Frontal cortex (tissue), 4 donors: ENCODE measurements around the gene PHLDA1. TPM values are rescaled to one million over a fixed set of nuclear protein-coding genes. Genes with fewer than 3 reads are reported as not detected.

ENCODE experiments used
- DNase-seq, 2 donors: peaks; one replicate each; pipeline ENCODE4 v3.0.0; 2012; ENCODE audit warnings: low spot score in 2 of 2
- FAIRE-seq: peaks from 2 replicates; lab custom pipeline; 2012; peaks lifted over from hg19 to GRCh38; lab: Jason Lieb, UNC
- total RNA-seq: library from RNA; depleted of rRNA; stranded (reverse); fragments of >200 nt; gene quantifications from one replicate; pipeline ENCODE4 v1.2.3, GENCODE V29; 2014
- donor health status: control.
- donor health status: control.
- donor health status: control.

PHLDA1 gene
- total RNA-seq, 1 donor from 2014 or later = 20.0 TPM

DNA sequence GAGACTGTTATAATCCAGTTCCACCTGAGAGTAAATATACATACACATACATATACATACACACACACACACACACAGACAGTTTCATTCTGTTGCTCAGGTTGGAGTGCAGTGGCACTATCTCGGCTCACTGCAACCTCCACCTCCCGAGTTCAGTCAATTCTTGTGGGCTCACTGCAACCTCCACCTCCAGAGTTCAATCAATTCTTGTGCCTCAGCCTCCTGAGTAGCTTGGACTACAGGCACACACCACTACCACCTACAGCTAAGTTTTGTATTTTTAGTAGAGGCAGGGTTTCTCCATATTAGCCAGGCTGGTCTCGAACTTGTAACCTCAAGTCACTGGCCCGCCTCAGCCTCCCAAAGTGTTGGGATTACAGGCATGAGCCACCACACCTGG lies 8.9 kb upstream of the PHLDA1 start:
- FAIRE-seq (no peak), DNase-seq (no peak)

GRCh38 chr12:76038176-76038575 lies 6.6 kb upstream of the PHLDA1 start:
- FAIRE-seq (no peak), DNase-seq (no peak)

DNA sequence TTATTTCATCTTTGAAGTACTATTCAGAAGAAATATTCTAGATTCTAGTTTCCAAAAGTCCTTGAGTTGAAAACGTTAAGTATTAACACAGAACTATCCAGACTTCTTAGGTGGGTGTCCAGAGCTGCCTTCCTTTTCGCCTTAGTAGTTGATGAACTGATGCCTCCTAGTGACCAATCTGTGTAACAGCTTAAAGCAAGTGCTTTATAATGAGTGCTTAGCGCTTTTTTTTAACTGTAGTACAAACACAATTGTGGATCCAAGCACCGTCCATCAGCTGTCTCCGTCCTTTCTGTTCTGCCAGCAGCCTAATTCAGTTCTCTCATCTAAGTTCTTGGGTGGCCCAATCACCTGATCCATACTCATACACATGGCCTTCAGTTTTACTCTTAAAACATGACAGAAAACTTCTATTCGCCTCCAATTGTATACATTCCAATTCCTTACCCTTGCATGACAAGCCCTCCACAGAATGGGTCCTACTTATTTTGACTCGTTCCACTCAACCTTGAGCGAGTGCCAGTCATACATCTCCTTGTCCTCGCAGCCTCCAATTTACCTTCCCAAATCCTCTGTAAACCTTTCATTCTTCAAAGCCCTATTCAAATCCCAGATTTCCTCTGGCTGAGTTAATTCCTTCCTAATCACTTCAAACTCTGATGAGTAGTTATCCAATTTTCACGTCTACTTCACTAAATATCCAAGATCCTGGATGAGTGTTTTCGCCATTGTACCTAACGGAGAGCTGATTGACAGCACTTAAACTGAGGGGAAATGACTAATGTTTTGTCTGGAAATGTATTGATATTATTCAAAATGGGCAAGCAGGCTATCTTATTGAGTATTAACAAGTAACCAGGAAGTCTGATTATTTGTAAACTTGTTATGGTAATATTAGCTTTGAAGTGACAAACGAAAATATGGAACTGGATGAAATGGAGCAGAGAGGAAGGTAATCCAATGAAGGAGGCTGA lies 5.8 kb upstream of the PHLDA1 start:
- DNase-seq (peak in 1 of 2 donors; percentile 41), FAIRE-seq (peak; percentile 48)

DNA sequence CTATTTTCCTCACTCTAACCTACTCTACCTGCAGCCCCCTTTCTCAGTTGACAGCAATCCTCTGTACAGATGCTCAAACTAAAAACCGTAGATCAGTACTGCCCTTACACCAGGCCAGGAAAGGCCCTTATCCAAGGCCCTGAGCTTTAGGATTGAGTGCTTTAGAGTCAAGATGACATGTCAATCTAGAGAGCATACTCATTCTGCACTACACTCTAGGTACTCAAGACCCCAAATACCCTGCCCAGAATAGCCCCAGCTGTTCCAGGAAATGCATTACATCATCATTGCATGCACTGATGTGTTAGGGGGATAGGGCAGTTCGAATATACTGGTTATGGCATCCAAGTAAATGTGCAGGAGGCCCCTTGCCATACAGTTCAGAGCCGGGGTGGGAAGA lies 3.5 kb upstream of the PHLDA1 start:
- DNase-seq (no peak), FAIRE-seq (no peak)

- DNase-seq (no peak), FAIRE-seq (no peak)
These were observed 1.8 kb upstream of the PHLDA1 start for GRCh38 chr12:76033081-76034011.

DNA sequence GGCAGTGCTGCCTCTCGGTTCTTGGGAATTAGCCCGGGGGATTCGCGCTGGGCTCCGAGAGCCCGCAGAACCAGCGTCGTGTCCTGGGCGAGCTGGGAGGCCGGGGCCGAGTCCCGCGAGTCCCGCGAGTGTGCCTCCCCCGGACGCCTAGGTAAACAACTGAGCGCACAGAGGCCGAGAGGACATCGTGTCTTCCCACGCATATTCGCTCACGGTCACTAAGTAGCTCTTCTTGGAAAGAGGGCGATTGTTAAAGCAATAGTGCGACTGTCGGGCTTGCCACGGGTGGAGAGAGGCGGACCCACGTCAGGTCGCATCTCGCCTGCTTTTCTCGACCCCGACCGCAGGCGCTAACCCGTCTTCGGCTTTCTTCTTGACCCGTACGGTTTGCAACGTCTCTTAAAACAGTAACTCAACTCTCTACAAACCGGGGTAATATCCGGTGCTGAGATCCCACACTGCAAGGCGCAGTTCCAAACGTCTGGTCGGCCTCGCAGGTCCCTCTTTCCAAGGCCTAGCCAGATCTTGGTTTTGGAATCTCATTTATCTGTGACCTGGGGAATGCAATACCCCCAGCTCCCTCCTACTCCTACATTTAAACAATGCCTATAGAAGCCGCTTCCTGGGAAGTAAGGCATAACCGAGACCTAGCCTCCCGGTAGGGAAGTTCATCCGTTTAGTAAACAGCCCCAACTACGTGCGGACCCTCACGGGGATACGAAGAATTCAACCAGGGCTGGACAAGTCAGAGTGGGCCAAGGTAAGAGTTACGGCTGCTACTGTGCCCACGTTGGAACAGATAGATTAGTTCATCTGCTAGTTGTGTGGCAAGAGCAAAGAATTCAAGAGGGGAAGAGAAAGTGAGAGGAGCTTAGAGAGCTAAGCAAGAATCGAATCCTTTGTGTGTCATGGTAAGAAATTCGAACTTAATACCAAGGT lies 736 bp upstream of the PHLDA1 start:
- FAIRE-seq (no peak), DNase-seq (peak; percentile 45 to 51)

DNA sequence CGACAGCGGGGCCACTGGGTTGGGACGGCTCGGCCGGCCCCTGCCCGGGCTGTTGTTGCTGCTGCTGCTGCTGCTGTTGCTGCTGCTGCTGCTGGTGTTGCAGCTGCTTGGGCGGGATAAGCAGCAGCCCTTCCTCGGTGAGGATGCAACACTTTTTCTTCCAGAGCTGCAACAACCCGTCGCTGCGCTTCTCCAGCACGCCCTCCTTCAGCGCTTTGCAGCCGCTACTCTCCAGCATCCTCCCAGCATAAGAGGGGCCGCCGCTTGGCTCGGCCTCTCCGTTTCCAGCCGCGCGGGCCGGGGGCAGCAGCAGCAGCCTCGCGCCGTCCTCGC lies 529 bp downstream of the PHLDA1 start:
- no peak for DNase-seq
- no peak for FAIRE-seq

GRCh38 chr12:76030341-76031080 lies 1.1 kb downstream of the PHLDA1 start:
- FAIRE-seq = no peak
- DNase-seq = peak; percentile 27 to 54

DNA sequence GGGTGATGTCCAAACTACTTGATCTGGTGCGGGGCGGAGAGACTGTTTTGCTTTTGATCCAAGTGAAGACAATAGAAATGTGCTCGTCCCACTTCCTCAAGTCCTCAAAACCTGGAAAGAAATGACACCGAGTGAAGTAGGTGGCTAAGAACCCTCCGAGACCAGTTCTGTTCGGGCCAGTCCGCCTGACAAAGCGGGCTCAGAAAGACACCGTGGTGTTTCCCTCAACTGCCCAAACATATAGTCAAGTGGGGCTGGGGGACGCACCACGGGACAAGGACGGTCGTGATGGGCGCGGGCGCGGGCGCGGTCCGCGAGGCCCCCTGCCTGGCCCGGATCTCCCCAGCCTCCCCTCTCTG lies 1.6 kb downstream of the PHLDA1 start:
- no peak for DNase-seq
- no peak for FAIRE-seq

DNA sequence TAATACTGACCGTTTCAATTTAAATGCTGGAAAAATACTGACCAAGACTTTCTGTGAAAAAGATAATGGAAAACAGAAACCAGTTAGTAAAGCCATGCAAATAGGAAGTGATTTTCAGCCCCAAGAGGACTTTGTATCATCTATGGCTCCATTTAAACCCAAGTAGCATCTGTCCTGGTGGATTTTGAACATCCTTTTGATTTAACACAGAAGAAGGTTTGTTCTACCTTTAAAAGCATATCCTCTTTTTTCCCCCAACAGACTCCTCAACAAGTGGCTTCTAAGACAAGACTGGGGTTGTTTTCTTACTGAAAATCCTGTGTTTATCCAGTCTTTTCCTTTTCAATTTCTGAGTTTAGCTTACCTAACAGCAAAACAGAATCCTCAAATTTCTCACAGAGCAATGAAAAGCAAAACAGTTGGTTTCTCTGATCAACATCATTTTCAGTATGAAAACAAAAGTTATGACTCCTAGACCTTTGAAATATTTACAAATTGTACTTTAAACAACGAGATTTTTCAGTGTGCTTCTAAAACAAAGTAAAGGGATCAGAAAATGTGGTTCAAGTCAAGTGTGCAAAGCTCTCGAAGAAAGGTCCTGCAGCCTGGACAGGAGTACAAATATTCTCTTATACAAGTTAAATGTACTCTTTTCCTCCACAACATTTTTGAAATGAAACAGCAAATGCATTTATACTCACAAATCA lies 2.9 kb downstream of the PHLDA1 start:
- no peak for FAIRE-seq
- DNase-seq = no peak

DNA sequence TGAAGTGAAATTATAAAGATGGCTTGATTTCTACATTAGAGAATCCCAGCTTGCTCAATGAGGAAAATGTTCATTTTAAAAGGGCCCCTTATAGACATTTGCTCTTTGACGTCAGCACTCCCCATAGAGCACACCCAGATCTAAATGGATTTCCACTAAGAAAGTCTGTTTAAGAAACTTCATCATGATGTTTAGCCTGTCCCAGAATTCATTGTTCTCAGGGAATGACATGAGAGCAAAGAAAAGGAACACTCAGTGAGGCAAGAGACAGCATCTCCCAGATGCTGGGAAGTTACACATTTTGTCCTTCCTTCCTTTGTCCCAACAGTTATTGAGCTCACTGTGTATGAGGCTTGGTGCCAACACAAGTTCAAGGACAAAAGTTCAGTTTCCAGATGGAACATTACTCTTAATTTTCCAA lies 4.9 kb downstream of the PHLDA1 start:
- FAIRE-seq (no peak), DNase-seq (no peak)

DNA sequence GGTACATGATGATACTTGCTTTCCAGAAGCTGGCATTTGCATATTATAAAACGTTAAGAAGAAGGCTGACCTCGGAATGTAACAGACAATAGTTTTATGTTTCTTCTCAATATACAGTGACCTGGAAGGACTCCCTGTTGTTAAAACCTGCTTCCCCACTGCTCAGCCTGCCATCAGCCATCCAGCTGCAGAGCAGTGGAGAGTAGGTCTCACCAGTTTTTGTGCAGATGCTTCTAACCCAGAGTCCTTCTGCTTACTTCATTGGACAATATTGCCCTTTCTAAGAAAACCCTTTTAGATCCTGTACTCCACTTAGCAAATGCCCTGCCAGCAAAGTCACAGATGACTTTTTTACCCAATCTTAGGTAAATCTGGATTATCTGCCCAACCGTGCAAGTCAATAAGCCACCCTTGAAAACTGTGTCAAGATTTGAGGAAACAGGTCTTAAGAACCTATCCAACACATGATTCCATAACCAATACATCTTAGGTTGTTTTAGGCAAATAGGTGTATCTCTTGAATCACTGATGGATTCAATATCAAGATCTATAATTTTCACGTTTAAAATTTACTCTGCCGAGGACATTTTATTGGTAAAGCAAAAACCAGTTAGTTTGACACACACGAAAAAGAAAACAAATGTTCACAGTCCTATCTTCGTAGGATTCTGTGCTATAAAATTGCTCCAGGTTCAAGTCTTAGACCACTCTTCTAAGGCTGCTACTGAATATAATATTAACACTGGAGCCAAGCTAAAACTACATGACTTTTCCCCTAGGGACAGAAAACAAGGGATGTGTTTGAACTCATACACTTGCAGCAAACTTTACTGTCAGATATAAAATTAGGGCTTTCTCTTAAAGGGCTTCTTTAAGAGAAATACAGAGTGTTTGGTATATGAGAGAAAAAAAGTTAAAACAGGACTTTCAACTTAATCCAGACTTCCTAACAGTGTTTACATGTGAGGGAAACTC lies 5.7 kb downstream of the PHLDA1 start:
- FAIRE-seq = no peak
- DNase-seq = no peak

DNA sequence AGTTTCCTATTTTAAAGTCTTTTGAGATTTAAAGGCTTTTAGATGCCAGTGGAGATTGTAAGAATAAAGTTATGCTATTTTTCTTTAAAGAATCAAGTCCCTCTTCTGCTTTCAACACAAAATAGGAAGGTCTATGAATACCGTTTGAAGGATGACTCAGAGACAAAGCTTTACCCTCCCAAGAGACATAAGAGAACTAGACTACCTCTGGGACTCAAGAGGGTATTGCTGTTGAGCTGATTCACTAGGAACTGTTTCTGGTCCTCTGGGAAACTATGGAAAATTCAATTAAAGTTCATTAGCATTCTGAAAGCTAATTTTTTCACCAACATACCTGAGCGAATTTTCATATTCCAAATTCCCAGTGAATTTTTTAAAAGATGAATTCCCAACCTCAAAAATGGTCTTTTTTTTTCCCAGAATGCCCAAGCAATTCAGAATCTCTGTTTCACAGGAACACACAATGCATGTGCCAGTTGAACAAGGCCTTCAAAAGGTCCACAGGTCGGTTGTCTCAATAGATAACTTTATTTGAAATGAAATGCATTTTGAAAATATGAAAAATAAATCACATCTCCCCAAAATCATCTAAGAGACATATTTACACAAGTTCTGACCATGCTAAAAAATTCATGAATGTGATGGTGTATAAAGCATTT lies 6.5 kb downstream of the PHLDA1 start:
- DNase-seq (no peak), FAIRE-seq (no peak)

DNA sequence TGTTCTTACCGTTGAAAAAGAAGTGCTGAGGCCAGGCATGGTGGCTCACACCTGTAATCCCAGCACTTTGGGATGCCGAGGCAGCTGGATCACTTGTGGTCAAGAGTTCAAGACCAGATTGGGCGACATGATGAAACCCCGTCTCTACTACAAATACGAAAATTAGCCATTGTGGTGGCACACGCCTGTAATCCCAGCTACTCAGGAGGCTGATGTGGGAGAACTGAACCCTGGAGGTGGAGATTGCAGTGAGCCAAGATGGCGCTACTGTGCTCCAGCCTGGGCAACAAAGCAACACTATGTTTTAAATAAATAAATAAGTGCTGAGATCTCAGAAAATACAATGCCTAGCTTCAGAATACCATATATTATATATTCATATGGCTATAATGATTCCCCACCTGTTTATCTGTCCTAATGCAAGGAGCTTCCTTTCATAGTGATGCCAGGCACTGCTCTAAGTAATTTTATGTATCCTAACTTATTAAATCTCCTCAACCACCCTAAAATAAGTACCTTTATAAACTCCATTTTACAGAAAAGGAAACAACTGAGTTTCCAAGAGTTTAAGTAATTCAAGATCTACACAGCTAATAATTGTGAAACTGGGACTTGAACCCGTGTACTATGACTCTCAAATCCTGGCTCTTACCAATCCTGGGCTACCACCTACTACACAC lies 7.3 kb downstream of the PHLDA1 start:
- FAIRE-seq = no peak
- no peak for DNase-seq

- DNase-seq = no peak
- no peak for FAIRE-seq
These were observed 8.4 kb downstream of the PHLDA1 start for GRCh38 chr12:76023069-76023690.

DNA sequence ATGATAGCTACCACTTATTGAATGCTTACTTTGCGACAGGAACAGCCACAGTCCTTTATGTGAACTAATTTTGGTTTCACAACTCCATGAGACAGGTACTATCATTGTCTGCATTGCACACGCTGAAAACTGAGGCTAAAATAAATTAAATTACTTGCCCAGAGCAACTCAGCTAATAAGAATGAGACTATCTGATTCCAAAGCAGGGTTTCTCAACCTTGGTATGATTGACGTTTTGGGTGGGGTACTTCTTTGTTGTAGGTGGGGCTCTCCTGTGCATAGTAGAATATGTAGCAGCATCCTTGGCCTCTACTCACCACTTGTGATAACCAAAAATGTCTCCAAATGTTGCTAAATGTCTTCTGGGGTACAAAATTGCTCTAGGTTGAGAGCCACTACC lies 9.1 kb downstream of the PHLDA1 start:
- FAIRE-seq (no peak), DNase-seq (no peak)
